ENCODE measurements around the gene ESR2.

DNA sequence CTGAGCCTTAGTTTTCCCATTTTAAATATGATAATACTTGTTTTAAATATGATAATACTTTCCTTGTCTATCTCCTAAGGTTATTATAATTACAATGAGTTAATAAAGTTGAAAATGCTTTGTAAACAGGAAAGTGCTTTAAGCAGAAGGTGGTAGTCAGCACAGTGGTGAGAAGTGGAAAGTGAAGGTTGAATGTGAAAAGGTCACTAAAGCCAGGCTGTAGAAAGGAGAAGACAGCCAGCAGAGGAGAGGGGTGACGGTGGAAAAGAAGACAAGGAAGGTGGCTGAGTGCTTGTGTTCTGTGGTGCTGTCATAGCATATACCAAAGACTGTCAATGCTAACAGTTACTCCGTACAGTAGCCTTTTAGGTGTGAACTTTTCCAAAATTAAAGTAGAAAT lies 117.8 kb downstream of the ESR2 start:
- TF ChIP-seq EZH2 (IDR thresholded peaks at IDR 0.05; ENCODE audit: borderline replicate concordance, low read depth, low read length, severe bottlenecking) (no peak), POLR2A (IDR thresholded peaks at IDR 0.05; ENCODE audit: low read depth, low read length) (no peak), GATA2 (IDR thresholded peaks at IDR 0.05; ENCODE audit: insufficient read depth, insufficient read length, low read depth, low read length) (no peak)
- TF ChIP-seq, protein P1, sequence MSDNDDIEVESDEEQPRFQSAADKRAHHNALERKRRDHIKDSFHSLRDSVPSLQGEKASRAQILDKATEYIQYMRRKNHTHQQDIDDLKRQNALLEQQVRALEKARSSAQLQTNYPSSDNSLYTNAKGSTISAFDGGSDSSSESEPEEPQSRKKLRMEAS (IDR thresholded peaks at IDR 0.05; ENCODE audit: insufficient read depth, insufficient read length): no peak
- TF ChIP-seq, protein P2, sequence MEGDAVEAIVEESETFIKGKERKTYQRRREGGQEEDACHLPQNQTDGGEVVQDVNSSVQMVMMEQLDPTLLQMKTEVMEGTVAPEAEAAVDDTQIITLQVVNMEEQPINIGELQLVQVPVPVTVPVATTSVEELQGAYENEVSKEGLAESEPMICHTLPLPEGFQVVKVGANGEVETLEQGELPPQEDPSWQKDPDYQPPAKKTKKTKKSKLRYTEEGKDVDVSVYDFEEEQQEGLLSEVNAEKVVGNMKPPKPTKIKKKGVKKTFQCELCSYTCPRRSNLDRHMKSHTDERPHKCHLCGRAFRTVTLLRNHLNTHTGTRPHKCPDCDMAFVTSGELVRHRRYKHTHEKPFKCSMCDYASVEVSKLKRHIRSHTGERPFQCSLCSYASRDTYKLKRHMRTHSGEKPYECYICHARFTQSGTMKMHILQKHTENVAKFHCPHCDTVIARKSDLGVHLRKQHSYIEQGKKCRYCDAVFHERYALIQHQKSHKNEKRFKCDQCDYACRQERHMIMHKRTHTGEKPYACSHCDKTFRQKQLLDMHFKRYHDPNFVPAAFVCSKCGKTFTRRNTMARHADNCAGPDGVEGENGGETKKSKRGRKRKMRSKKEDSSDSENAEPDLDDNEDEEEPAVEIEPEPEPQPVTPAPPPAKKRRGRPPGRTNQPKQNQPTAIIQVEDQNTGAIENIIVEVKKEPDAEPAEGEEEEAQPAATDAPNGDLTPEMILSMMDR (IDR thresholded peaks at IDR 0.05; ENCODE audit: extremely low read depth in 1 of 2, insufficient read depth in 1 of 2, low read depth in 1 of 2, low read length in 2 of 2): no peak
